PFSK-1 (cell line): Measurements from ENCODE around the gene RABIF.

Experiments
- FOXP2 ChIP-seq: optimal IDR thresholded peaks from 2 replicates; pipeline ENCODE3; 2011; ENCODE audit warnings: borderline replicate concordance, control low read depth, inconsistent platforms; ENCODE audit not compliant: insufficient read depth; ENCODE audit errors: extremely low read length, extremely low read depth
- POLR2AphosphoS5 ChIP-seq: IDR thresholded peaks from 2 replicates; pipeline ENCODE4 v1.6.1; 2012; ENCODE audit warnings: low read depth, mild to moderate bottlenecking, control low read depth, low read length, moderate library complexity
- REST ChIP-seq, 2 experiments: IDR thresholded peaks; 2 replicates each; pipeline versions ENCODE4 v1.6.1 to v1.8.0; 2011 to 2012; ENCODE audit warnings: low read depth in 2 of 2, low read length in 2 of 2, control low read depth in 1 of 2, inconsistent platforms in 1 of 2, mild to moderate bottlenecking in 1 of 2, moderate library complexity in 1 of 2; ENCODE audit not compliant: insufficient read depth in 1 of 2
- SIN3A ChIP-seq: IDR thresholded peaks from 2 replicates; pipeline ENCODE4 v1.6.1; 2012; ENCODE audit warnings: mild to moderate bottlenecking, low read length, moderate library complexity, borderline replicate concordance; ENCODE audit not compliant: insufficient read depth
- TAF1 ChIP-seq: IDR thresholded peaks from 2 replicates; pipeline ENCODE4 v1.6.1; 2012; ENCODE audit warnings: low read length, control low read depth, borderline replicate concordance; ENCODE audit not compliant: insufficient read depth

- TF ChIP-seq POLR2AphosphoS5 (no peak), SIN3A (no peak), TAF1 (no peak), REST (IDR thresholded peaks at IDR 0.05; ENCODE audit: insufficient read depth in 1 of 2, low read depth in 2 of 2, low read length in 2 of 2) (no peak), FOXP2 (no peak)
These were observed 26.0 kb downstream of the RABIF start for GRCh38 chr1:202862679-202863560.
